Measurements from ENCODE around the gene SPOCK3. TPM values are rescaled to one million over a fixed set of nuclear protein-coding genes. Genes with fewer than 3 reads are reported as not detected.
"Not testable (repeated sequence)": the region's sequence is repeated elsewhere in the genome, so short reads cannot be mapped to it uniquely, and the experiment has no call there.

SPOCK3 gene
- total and polyA plus RNA-seq, 12 donors, result 0.08 to 0.53 (median 0.37) TPM; not detected in 9

GRCh38 chr4:166862032-166862431 lies 372.3 kb downstream of the SPOCK3 start:
- H3K4me1 ChIP-seq, result no peaks in the 10 kb centered on the region
- H3K27ac ChIP-seq, result no peak overlapping the region
- H3K27me3 ChIP-seq, result no peaks in the 10 kb centered on the region
- DNase-seq (no peak), ATAC-seq (no peak)
- intact Hi-C loops (cut with DNase I), result no loop called here
- TF ChIP-seq, protein P1, sequence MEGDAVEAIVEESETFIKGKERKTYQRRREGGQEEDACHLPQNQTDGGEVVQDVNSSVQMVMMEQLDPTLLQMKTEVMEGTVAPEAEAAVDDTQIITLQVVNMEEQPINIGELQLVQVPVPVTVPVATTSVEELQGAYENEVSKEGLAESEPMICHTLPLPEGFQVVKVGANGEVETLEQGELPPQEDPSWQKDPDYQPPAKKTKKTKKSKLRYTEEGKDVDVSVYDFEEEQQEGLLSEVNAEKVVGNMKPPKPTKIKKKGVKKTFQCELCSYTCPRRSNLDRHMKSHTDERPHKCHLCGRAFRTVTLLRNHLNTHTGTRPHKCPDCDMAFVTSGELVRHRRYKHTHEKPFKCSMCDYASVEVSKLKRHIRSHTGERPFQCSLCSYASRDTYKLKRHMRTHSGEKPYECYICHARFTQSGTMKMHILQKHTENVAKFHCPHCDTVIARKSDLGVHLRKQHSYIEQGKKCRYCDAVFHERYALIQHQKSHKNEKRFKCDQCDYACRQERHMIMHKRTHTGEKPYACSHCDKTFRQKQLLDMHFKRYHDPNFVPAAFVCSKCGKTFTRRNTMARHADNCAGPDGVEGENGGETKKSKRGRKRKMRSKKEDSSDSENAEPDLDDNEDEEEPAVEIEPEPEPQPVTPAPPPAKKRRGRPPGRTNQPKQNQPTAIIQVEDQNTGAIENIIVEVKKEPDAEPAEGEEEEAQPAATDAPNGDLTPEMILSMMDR (IDR thresholded peaks at IDR 0.05), result no peak
- no peak overlapping the region for H3K4me3 ChIP-seq
- WGBS, 2 donors, result 70 to 77% methylated on average over 1 of the region's 1 CpG
- no peaks in the 10 kb centered on the region for H3K36me3 ChIP-seq
- peaks cover 0 to 10% (median 0%) of the 10 kb centered on the region in 11 donors for H3K9me3 ChIP-seq

- H3K36me3 ChIP-seq; H3K4me3 ChIP-seq; ATAC-seq; H3K27ac ChIP-seq; H3K4me1 ChIP-seq; DNase-seq; H3K27me3 ChIP-seq; intact Hi-C loops (cut with DNase I): not testable (repeated sequence)
- H3K9me3 ChIP-seq, result peaks cover 0 to 14% (median 0%) of the 10 kb centered on the region in 11 donors
- WGBS, 2 donors, result 93 to 96% methylated on average over 23 of the region's 23 CpGs
Observed at GRCh38 chr4:166850398-166850797, 383.9 kb downstream of the SPOCK3 start.

GRCh38 chr4:166846939-166847338 lies 387.4 kb downstream of the SPOCK3 start:
- DNase-seq, result no peak
- H3K36me3 ChIP-seq, result no peaks in the 10 kb centered on the region
- no peak overlapping the region for H3K27ac ChIP-seq
- TF ChIP-seq, protein P1 (IDR thresholded peaks at IDR 0.05), result no peak
- H3K9me3 ChIP-seq, result peaks cover 0 to 33% (median 0%) of the 10 kb centered on the region in 11 donors
- no peaks in the 10 kb centered on the region for H3K4me1 ChIP-seq
- intact Hi-C loops (cut with DNase I), result no loop called here
- ATAC-seq, result no peak
- no peak overlapping the region for H3K4me3 ChIP-seq
- H3K27me3 ChIP-seq, result no peaks in the 10 kb centered on the region

DNA sequence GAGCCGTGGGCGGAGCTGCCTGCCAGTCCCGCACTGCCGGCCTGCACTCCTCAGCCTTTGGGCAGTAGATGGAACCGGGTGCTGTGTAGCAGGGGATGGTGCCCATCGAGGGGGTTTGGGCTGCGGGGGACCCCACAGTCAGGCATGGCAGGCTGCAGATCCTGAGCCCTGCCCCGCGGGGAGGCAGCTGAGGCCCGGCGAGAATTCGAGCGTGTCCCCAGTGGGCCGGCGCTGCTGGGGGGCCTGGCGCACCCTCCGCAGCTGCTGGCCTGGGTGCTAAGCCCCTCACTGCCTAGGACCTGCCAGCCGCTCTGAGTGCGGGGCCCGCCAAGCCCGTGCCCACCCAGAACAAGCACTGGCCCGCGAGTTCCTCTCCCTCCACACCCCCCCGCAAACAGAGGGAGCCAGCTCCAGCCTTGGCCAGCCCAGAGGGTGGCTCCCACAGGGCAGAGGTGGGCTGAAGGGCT lies 391.5 kb downstream of the SPOCK3 start:
- intact Hi-C loops (cut with DNase I), result no loop called here
- Histone ChIP-seq H3K4me3 (no peak overlapping the region), H3K4me1 (no peaks in the 10 kb centered on the region), H3K27me3 (no peaks in the 10 kb centered on the region), H3K9me3 (peaks cover 0 to 52% (median 0%) of the 10 kb centered on the region in 11 donors), H3K27ac (no peak overlapping the region), H3K36me3 (no peaks in the 10 kb centered on the region)
- WGBS, 2 donors, result 94 to 95% methylated on average over 24 of the region's 24 CpGs
- TF ChIP-seq, protein P1 (IDR thresholded peaks at IDR 0.05), result no peak
- ATAC-seq (no peak), DNase-seq (no peak)

- Histone ChIP-seq H3K4me1 (no peaks in the 10 kb centered on the region), H3K9me3 (peaks cover 0 to 61% (median 0%) of the 10 kb centered on the region in 11 donors), H3K4me3 (no peak overlapping the region), H3K27me3 (no peaks in the 10 kb centered on the region), H3K27ac (no peak overlapping the region), H3K36me3 (no peaks in the 10 kb centered on the region)
- TF ChIP-seq, protein P1 (IDR thresholded peaks at IDR 0.05), result no peak
- DNase-seq (no peak), ATAC-seq (no peak)
- intact Hi-C loops (cut with DNase I), result no loop called here
- 89 to 93% methylated on average over 4 of the region's 4 CpGs for WGBS, 2 donors
Observed at GRCh38 chr4:166839615-166840251, 394.6 kb downstream of the SPOCK3 start.
